NCI-H128 (cell line): ENCODE measurements around the gene PRPF40B.
"Not testable (repeated sequence)": the region's sequence is repeated elsewhere in the genome, so short reads cannot be mapped to it uniquely, and the experiment has no call there.

ENCODE experiments used
- DNase-seq: peaks from one replicate; lab custom pipeline; 2025; ENCODE audit not compliant: unreplicated experiment; lab: John Stamatoyannopoulos, UW

The PRPF40B gene

DNA sequence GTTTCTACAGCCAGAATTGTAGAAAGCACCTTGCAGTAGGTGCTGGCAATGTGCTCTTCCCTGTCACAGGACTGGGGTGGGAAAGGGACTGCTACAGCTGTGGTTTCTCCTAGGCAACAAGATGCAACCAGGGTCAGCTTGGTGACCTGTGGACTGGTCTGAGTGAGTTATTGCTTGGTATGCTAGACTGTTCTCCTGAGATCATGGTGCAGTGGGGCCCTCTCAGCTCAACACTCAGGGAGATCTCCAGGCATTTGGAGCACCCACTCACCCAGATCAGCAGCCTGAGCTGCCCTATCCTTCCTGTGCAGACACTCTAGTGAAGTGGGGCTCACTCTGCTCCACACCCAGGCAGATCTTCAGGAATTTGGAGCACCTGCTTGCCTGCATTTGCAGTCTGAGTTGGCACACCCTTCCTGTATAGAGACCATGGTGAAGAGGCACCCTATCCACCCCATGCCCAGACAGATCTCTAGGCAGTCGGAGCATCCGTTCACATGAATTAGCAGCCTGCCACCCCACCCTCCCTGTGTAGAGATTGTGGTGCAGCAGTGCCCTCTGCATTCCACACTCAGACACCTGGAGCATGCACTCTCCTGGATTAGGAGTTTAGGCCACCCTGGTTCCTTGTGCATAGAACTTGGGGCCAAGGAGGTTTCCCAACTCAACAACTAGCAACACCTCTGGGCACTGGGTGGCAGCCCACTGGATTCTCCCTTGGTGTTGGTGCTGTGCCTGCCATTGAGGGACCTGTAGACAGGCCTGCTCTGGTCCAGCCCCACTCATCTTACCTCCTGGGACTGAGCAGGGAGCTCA, 14.1 kb upstream of the PRPF40B start:
- DNase-seq: no peak

- DNase-seq: no peak
Observed at GRCh38 chr12:49609875-49610154, 13.5 kb upstream of the PRPF40B start.

DNA sequence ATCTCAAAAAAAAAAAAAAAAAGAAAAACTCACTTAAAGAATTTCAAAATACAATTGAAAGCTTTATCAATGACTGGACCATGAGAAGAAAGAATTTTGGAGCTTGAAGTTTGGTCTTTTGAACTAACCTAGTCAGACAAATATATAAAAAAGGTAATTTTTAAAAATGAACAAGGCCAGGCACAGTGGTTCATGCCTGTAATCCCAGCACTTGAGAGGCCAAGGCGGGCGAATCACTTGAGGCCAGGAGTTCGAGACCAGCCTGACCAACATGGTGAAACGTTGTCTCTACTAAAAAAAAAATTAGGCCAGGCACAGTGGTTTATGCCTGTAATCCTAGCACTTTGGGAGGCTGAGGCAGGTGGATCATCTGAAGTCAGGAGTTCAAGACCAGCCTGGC, 12.6 kb upstream of the PRPF40B start:
- DNase-seq: not testable (repeated sequence)

DNA sequence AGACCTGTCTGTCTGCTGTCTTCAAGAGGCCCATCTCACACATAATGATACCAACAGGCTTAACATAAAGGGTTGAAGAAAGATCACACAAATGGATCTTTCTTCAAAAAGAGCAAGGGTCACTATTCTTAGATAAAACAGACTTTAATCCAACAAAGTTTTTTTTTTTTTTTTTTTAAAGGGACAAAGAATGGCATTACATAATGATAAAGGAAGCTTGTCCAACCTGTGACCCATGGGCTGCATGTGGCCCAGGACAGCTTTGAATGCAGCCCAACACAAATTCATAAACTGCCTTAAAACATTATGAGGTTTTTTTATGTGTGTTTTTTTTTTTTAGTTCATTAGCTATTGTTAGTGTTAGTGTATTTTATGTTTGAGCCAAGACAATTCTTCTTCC, 11.2 kb upstream of the PRPF40B start:
- no peak for DNase-seq

DNA sequence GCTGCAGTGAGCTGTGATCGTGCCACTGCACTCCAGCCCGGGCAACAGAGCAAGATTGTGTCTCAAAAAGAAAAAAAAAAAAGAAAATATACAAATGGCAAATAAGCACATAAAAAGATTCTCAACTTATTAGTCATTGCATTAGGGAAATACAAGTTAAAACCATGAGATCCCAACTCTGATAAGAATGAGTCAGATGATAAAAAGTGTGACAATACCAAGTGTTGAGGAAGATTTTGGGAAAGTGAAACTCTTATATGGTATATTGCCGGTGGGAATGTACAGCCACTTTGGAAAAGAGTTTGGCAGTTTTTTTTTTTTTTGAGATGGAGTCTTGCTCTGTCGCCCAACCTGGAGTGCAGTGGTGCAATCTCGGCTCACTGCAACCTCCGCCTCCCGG, 7.6 kb upstream of the PRPF40B start:
- no peak for DNase-seq

- no peak for DNase-seq
Observed at GRCh38 chr12:49616533-49617219, 6.7 kb upstream of the PRPF40B start.

DNA sequence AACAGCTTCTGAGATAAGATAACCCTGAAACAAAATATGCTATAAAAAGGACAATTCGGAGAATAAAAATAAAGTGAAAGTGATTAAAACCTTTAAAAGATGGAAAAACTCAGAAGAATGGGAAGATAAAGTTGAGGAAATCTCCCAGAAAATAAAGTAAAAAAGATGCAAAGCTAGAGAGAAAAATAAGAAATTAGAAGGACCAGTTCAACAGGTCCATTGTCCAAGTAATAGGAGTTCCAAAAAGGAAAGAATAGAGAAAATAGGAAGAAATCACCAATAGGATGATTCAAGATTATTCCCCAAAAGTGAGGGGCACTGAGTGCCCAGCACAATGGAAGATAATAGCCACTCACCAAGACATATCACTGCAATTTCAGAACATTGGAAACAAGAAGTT, 4.8 kb upstream of the PRPF40B start:
- no peak for DNase-seq

DNA sequence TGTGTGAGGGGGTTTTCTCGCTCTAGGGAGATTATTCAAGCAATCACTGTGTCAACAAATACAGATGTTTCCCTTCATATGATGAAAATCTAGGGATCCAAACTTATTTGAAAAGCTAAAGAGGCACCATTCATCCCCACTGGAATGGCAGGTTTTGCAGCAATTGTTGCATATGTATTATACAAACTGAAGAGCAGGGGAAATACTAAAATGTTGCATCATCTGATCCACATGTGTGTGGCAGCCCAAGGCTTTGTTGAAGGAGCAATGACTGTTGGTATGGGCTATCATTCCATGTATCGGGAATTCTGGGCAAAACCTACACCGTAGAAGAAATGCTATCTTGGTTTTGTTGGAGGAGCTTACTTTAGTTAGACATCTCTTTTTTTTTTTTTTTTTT, 4.1 kb upstream of the PRPF40B start:
- no peak for DNase-seq

- no peak for DNase-seq
Observed at GRCh38 chr12:49621651-49622500, 1.5 kb upstream of the PRPF40B start.

DNA sequence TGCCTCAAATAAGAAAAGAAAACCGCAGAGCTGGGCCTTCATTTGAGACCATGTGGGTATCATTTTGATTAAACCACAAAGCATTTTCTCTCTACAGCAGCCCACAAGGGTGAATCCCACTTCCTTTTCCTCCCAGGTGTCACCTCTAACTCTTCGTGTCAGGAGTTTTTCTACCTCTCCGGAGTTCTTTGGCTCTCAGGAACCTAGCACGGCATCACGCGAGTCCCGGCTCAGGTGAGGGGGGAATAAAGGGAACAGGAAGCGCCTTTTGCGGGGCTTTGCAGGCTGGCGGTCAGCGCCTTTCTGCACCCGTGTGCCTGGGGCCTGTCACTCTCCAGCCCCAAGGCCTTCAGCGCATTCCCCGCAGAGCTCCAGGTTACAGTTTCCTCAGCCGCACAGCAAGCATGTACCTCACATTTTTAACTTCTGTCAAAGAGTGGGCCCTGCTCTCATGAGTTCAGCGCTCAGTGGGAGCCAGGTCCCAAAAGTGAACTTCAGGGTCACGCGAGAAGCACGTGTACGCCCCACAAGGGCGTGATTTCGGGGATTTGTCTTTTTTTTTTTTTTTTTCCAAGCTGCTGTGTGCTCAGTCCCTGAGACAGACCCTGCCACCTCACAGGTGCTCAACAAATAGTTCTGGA, 740 bp upstream of the PRPF40B start:
- peak; percentile 19 for DNase-seq

GRCh38 chr12:49624921-49625577, 1.7 kb downstream of the PRPF40B start:
- DNase-seq: no peak

- DNase-seq: no peak
Observed at GRCh38 chr12:49626169-49626835, 2.9 kb downstream of the PRPF40B start.

GRCh38 chr12:49626836-49627235, 3.5 kb downstream of the PRPF40B start:
- DNase-seq: no peak

- no peak for DNase-seq
Observed at GRCh38 chr12:49627752-49628360, 4.5 kb downstream of the PRPF40B start.

DNA sequence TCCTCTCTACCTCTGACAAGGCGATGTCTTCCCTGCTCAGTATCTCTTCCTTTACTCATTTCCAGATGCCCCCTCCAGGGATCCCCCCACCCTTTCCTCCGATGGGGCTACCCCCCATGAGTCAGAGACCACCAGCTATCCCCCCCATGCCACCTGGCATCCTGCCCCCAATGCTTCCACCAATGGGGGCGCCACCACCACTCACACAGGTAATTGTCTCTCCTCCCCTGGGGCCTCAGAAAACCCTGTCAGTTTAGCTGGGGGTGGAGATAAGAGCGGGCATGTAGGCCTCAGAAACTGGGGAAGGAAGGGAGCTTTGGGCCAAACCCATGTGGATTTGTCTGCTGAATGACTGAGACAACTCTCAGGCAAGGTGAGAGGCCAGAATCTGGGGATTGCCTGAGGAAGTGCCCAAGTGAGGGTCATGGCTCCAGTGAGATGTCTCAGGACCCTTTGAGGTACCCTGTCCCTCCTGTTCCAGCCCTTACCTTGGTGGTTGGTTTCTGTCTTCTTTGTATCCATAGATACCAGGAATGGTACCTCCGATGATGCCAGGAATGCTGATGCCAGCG, 8.1 kb downstream of the PRPF40B start:
- DNase-seq: no peak

GRCh38 chr12:49632401-49632800, 9.0 kb downstream of the PRPF40B start:
- no peak for DNase-seq

- DNase-seq: no peak
Observed at GRCh38 chr12:49632986-49633702, 9.8 kb downstream of the PRPF40B start.

- DNase-seq: no peak
Observed at GRCh38 chr12:49633703-49634345, 10.5 kb downstream of the PRPF40B start.
